Kidney glomerular epithelial cell (primary cell): ENCODE measurements around the gene RIC1.
A peak's percentile ranks its signal among the peaks of the same experiment; 100 is the strongest.
"Not testable (repeated sequence)": the region's sequence is repeated elsewhere in the genome, so short reads cannot be mapped to it uniquely, and the experiment has no call there.

ENCODE experiments used
- DNase-seq: peaks from one replicate; lab custom pipeline; 2025; lab: John Stamatoyannopoulos, UW

The RIC1 gene

DNA sequence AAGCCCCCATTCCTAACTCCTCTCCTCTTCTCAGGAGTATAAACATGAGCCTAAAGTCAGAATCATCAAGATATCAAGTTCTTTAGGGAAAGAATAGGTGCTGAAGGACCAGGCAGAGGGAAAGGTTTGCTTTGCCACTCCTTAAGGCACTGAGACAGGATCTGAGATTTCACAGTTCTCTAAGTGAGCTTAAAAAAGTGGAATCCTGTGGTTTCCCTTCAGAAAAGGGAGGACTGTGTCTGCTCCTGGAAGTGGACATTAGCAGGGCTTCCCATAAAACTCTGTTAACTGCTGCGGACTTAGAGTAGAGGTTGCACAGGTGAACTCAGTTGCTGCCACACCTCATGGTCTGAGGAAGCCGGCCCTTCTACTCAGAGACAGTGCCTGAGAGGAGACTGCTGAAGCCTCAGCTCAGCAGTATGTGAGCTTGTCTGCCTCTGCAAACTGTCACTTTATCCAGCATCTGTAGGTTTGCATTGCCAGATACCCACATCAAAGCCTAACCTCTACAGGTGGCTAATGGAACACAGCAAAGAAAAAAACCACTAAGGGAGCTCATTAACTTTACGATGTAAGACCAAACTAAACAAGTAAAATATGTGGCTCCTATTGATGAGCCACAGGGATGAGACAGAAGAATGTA lies 42.9 kb downstream of the RIC1 start:
- no peak for DNase-seq

DNA sequence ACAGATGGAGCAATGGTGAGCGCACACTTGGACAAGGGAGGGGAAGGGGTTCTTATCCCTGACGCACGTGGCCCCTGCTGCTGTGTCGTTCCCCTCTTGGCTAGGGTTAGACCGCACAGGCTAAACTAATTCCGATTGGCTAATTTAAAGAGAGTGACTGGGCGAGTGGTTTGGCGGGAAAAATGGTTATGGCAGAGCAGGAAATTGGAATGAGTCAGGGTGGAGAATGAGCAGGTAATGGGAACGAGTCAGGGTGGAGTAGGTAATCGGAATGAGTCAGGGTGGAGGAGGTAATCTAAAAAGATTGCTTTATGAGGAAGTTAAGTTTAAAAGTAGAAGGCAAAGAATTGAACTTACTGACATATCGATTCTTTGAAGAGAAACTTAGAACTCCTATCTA lies 46.1 kb downstream of the RIC1 start:
- not testable (repeated sequence) for DNase-seq

DNA sequence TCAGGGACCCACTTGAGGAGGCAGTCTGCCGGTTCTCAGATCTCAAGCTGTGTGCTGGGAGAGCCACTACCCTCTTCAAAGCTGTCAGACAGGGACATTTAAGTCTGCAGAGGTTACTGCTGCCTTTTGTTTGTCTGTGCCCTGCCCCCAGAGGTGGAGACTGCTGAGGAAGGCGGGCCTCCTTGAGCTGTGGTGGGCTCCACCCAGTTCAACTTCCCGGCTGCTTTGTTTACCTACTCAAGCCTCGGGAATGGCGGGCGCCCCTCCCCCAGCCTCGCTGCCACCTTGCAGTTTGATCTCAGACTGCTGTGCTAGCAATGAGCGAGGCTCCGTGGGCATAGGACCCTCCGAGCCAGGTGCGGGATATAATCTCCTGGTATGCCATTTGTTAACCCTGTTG lies 54.7 kb downstream of the RIC1 start:
- DNase-seq = not testable (repeated sequence)

DNA sequence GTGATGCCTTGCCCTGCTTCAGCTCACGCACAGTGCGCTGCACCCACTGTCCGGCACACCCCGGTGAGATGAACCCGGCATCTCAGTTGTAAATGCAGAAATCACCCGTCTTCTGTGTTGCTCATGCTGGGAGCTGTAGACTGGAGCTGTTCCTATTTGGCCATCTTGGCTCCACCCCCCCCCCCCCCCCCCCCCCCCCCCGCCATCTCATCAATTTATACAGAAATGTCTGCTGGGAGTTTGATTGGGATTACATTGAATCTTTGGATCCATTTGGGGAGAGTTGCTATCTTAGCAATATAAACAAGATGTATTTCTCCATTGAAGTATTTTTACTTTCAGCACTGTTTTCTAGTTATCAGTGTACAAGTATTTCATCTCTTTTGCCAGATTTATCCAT lies 55.2 kb downstream of the RIC1 start:
- DNase-seq = no peak

DNA sequence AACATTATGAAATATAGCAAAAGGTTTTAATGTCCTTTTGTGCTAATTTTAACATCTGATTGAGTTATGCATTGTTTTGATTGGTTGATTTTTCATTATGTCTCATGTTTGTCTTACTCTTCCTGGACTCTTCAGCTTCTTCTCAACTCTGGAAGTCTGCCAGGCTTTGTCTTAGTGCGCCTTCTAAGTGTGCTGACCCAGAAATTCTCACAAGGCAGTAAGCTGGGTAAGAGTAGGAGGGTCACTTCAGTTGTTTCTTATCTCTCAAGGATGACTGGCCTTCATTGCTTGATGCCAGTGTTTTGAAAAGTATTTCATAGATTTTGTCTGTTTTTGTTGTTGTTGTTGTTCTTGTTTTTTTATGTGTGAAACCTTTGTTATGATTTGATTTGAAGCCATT lies 59.2 kb downstream of the RIC1 start:
- DNase-seq = peak; percentile 55

DNA sequence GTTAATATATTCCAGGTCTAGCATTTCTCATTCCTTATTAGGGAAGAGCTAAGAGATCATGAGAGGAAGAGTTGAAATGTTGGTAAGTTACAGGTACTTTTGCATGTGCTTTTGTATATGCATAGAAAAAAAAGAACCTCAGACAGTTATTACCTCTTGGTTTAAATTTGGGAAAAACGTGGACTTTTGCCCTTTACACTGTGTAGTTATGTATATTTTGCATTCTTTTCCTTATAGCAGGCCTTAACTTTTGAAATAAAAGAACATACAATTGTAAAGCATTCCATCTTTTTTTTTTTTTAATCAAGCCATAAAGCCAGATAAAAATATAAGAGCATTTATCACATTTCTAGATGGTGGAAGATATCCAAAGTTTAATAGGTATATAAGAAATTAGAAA lies 61.4 kb downstream of the RIC1 start:
- no peak for DNase-seq

DNA sequence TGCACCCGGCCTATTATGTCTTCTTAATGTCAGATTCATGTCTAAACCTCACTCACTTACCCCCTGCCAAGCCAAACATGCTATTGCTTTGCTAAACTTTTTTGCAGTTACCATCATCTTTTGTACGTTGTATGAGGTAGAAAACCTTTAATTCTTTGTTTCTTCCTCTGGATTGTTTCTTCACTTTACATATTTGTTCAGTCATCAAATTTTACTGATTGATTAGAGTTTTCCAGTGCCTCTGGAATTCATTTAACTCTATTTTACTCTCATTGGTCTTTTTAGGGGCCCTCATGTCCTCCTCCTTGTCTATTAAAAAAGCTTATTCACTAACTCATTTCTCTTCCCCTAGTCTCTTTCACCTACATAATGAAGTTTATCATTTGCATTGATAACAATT lies 67.0 kb downstream of the RIC1 start:
- no peak for DNase-seq

DNA sequence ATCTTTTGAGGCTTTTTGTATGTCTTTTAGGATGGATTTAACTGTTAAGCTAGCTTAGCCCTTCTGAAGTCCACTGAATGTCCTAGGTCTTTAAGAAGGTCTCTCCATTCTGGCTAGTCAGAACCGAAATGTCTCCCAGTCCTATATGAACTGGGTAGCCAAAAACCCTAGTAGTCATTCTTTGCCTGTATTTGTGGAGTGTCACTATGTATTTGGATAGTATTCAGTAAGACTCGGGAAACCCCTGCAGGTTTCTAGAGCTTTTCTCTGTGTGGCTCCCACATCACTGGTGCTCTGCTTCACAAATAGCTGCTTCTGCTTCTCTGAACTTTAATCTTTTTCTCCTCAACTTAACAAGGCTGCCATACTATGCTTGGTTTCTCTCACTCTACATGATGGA lies 68.0 kb downstream of the RIC1 start:
- DNase-seq = no peak

DNA sequence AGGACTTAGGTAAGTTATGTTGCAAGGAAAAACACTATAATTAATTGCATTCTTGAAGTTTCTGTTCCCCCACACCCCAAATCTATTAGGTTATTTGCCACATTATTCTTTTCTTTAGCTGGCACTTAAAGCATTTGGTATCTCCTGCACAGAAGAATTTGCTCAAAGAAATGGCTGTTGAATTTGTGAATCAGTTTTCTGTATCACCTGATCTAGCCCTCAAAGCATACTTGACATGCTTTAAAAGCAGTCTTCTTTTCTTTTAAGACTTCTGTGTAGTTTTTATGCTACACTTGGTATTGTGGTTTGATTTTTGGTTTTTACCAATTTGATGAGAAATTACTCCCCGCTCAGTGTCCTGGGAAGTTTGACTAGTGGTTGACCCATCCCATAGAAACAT lies 69.1 kb downstream of the RIC1 start:
- DNase-seq = no peak

DNA sequence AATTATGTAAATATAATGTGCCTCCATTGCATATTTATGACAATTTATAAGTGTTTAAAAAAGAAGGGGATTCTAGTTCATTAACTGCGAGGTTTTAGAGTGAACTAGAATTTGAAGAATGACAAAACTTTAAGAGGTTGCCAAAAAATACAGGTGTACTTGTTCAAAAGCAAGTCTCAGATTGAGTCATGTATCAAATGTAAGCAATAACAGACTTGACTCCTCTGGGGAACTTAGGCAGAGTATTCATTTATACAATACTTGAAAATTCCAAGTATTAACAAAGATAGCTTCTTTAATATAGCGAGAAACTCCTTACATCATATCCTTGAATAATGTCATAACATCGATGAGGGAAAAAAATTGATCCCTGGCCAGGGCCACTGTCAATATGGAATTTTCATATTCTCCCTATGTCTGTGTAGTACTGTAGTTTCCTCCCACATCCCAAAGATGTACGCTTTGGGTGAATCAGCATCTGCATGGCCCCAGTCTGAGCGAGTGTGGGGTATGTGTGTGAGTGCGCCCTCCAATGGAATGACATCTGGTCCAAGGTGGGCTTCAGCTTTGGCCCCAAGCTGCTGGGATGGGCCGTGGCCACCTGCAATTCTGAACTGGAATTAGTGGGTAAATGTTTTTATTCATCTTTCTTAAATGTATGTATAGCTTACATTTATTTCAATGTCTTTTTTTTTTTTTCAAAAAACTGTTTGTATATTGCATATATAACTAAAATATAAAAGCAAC lies 70.1 kb downstream of the RIC1 start:
- DNase-seq = peak; percentile 24

DNA sequence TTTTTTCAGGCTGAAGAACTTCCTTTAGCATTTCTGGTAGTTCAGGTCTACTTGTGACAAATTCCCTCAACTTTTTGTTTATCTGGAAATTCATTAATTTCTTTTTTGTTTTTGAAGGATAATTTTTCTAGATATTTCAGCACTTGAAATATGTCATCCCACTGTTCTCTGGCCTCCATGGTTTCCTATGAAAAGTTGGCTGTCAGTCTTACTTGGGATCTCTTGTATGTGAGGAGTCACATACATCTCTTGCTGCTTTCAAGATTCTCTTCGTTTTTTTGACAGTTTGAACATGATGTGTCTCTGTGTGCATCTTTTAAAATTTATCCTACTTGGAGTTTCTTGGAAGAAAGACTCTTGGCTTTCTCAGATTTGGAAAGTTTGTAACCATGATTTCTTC lies 79.5 kb downstream of the RIC1 start:
- DNase-seq = no peak

DNA sequence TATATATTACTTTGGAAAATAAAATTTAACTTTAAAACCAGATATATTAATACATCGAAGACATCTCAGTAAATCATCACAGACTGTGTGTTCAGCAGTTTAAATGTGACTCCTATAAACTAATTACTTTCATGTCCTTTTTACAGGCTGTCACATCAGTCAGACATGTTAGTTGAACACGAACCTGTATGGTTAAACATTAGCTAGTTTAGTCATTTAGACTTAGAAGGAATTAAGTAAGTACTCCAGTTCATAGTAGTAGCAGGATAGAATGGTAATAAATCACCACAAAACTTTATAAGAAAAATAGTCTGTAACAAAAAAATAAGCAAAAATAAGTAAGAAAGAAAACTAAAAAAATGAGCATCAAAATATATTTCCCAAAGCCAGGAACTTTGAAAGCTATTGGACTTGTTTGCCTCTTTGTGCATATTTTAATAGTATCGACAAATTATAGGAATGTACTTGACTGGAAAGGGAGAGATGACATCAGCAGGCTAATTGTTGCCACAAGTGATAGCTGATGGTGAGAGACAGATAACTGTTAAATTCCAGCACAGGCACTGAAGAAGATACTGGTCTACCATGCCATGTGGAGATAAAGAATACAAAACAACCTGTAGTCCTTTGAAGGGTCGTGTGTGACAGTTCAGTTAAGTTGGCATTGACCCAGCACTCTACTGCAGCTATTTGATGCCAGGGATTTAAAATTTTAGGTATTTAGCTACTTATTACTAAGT lies 83.9 kb downstream of the RIC1 start:
- peak; percentile 80 for DNase-seq

DNA sequence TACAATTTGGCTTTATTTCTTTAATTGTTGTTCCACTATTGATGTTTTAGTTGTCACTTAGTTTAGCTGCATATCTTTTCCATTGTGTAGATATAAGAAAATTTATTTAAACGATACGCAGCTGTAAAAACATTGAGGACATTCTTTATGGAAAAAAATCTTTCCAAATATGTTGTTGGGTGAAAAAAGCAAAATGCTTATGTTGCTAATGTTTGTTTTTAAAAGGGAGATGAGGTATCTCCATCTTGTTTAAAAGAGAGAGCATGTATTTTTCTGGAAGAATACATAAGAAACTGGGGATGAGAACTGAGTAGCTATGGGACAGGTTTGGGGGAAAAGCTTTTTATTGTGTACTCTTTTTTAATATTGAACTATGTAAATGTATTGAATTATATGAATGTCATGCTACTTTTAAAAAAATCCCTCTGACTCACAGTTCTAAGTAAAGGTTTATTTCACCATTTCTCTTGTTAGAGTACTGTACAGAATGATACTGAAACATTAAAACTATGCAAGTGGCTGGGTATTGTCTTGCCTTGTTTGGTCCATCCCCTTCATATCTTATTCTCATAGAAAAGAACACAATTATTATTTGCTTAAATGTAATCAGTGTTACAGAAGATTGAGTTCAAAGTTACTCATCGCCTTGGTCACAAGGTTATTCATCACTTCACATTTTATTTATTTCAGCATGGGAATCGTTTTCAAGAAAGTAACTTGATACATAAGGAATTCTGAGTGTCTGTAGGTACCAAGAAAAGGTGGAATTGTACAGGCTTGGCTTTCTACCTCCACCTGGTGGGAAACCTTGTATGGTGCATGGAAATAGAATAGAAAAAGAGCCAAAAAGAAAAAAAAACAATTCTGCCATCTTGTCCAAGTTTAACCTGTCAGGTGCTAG lies 85.8 kb downstream of the RIC1 start:
- DNase-seq = peak; percentile 80

DNA sequence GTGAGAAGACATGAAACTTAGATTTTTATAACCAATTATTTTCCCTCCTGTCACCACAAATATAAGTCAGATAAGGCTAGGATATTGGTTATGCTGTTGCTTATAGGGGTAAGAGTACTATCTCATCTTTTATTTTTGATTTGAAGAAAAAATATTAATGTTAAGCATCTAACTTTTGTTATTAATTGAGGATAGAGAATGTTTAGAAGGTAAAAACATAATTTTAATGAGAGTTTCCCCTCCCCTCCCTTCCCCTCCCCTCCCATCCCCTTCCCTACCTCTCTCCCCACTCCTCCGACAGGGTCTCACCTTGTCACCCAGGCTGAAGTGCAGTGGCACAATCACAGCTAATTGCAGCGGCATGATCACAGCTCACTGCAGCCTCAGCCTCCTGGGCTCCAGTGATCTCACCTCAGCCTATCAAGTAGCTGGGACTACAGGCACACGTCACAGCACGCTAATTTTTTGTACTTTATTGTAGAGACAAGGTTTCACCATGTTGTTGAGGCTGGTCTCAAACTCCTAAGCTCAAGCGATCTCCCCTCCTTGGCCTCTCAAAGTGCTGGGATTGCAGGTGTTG lies 86.7 kb downstream of the RIC1 start:
- no peak for DNase-seq

DNA sequence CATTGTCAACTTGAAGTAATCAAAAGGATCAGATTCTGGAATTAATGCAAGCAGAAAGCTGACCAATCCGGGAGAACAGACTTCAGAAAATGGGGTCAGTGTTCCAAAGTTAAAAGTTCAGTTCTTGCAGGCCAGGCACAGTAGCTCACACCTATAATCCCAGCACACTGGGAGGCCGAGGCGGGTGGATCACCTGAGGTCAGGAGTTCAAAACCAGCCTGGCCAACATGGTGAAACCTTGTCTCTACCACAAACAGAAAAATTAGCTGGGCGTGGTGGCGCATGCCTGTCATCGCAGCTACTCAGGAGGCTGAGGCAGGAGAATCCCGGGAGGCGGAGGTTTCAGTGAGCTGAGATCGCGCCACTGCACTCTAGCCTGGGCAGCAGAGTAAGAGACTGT lies 88.5 kb downstream of the RIC1 start:
- not testable (repeated sequence) for DNase-seq

DNA sequence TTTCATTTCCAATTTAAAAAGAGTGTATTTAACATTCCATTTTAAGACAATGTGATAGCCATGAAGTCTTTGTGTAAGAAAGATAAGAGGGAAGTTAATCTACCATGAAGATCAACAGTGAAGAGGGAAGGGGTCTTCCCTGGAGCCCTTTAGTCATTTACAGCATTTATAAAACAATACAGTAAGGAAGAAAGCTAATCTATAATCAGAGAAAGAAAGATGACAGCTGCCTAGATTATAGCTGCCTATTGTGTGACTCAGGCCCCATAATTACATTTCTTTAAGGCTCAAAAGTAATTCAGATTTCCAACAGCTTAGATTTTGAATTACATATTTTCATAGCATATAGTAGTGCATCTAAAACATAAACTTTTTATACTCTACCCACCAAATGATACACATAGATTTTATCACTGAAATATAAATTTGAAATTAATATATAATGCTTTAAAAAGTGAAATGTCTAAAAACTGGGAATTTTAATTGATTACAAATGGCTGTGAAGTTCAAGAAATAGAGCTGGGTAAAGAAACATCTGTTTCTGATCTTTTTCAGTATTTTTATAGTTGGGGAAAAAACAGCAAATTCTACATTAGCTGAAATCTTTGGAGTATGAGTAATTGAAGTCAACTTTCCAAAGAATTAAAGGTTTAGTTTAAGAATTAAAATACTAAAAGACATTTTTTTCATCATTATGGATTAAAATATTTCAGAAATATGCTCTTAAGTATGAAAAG lies 89.6 kb downstream of the RIC1 start:
- DNase-seq = peak; percentile 53

DNA sequence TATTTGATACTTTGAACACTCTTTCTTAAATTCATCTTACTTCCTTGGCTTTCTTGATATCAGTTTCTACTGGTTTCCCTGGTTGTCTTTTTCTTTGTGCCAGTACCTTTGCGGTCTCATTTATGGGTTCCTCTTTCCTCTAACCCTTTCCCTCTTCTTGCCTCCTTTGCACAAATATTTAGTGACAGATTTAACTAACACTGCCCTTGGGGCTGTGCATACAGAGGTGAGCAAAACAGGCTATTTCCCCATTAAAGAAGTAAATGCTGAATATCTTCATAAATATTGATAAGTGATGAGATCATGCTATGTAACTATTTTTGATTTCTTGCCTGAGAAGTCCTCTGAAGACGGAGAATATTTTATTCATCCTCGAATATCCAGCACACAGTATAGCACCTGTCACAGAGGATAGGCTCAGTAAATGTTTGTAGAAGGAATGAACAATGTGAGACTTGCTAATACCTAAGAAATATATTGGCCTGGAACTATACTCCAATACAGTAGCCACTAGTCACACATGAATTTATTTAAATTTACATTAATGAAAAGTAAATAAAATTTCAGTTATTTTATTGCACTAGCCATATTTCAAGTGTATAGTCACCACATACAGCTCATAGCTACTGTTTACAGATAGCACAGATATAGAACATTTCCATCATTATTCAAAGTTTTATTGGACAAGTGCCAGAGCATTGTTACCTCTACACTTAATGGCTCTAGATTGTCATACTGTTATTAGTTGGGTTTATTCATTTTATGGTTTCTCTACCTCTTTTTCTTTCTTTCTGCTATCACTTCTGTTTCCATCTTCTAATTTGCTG lies 90.4 kb downstream of the RIC1 start:
- DNase-seq = peak; percentile 8

DNA sequence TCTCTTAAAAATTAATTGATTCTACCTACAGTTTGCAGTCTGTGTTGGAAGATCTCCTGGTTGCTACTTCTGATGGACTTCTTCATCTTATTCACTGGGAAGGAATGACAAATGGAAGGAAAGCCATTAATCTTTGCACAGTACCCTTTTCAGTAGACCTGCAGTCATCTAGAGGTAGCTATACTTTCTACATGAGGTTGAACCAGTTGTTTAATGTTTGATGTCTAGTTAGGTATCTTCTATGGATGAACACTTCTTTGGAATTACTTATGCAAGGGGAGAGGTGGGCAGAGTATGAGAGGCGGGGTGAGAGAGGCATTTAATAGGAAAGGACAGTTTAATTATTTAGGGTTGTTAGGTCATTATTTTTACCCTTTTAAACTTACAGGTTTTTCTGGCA lies 91.2 kb downstream of the RIC1 start:
- peak; percentile 30 for DNase-seq

DNA sequence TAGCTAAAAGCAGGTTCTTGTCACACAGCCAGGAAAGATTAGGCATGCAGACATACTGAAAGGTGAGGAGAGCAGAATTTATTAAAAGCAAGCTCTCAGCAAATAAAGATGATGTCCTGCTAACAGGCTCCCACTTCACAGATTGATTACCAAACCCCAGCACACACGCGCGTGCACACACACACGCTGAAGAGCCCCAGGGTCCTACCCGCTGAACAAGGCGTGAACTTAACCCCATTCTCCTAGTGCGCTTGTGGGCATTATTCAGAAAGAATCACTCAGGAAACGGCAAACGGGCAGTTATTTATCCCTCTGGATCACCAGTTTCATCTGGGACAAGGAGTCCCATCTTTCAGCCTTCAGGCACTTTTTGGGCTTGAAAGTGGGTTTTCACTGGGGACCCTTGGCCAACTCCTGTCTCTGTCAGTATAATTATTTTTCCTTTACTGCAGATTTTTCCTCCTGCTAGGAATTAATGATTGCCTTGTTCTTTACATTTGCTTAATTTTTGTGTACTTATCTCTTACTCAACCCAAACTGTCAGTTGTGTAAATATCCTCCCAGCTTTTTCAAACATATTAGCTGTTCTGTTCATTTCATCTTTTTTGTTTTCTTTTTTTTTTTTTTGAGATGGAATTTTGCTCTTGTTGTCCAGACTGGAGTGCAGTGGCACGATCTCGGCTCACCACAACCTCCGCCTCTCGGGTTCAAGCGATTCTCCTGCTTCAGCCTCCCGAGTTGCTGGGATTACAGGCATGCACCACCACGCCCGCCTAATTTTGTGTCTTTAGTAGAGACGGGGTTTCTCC lies 92.6 kb downstream of the RIC1 start:
- DNase-seq = no peak
